IPS-11a (cell line): ENCODE data around the gene CTSF.

ENCODE experiments used
- H3K4me3 ChIP-seq: one replicate; pipeline ENCODE4 v1.5.1; 2013; ENCODE audit warnings: low read depth, low read length, control low read depth

Gene CTSF

GRCh38 chr11:66559866-66560676 is 8.3 kb downstream of the CTSF start:
- H3K4me3 ChIP-seq: no peak overlapping the region

DNA sequence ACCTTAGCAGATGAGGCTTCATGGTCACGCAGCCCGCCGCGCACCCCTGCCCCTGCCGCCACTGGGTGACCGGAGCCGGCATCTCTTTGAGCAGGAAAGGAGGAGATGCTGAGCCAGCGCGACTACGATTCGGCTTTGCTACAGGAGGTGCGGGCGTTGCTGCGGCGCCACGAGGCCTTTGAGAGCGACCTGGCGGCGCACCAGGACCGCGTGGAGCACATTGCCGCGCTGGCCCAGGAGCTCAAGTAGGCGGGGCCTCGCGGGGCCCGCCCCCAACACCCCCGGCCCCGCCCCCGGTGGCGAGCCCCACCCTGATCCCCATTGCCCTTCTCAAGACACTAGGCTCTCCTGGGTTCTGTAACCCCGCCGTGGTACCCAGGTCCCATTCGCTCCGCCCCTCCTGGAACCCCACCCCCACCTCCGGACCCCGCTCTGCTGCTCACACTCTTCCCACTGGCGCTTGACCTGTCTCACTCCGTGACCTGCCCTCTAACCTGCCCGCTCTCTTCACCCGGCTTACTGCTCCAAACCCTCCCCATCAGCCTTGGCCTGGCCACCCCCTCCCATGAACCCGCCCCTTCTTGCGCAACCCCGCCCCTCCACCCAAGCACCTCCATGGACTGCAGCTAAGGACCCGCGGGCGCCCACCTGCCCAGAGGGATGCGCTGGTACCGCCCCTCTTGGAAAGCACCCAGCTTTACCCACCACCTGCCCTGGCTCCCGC is 9.1 kb downstream of the CTSF start:
- no peak overlapping the region for H3K4me3 ChIP-seq

- H3K4me3 ChIP-seq: no peak overlapping the region
Observed at GRCh38 chr11:66557733-66558326, 10.6 kb downstream of the CTSF start.

GRCh38 chr11:66556086-66556485 is 12.3 kb downstream of the CTSF start:
- H3K4me3 ChIP-seq: no peak overlapping the region

GRCh38 chr11:66555416-66555815 is 13.0 kb downstream of the CTSF start:
- H3K4me3 ChIP-seq: no peak overlapping the region

GRCh38 chr11:66554602-66555001 is 13.8 kb downstream of the CTSF start:
- no peak overlapping the region for H3K4me3 ChIP-seq

DNA sequence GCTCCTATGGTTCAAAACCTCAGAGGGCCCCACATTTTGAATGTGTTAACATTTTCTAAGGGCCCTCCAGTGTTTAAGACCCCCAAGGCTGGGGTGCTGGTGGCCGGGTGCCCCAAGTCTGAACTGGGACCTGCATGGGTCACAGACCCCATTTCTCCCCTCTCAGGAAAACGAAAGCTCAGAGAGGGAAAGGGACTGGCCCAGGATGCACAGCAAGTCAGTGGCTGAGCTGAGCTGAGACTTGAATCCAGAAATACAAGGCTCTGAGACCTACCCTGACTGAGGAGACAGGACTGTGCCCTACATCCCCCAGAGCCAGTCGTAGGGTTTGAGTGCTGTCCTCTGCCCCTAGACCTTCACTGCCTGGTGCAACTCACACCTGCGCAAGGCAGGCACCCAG is 17.5 kb downstream of the CTSF start:
- H3K4me3 ChIP-seq: no peak overlapping the region

- H3K4me3 ChIP-seq: no peak overlapping the region
Observed at GRCh38 chr11:66549696-66550095, 18.7 kb downstream of the CTSF start.

DNA sequence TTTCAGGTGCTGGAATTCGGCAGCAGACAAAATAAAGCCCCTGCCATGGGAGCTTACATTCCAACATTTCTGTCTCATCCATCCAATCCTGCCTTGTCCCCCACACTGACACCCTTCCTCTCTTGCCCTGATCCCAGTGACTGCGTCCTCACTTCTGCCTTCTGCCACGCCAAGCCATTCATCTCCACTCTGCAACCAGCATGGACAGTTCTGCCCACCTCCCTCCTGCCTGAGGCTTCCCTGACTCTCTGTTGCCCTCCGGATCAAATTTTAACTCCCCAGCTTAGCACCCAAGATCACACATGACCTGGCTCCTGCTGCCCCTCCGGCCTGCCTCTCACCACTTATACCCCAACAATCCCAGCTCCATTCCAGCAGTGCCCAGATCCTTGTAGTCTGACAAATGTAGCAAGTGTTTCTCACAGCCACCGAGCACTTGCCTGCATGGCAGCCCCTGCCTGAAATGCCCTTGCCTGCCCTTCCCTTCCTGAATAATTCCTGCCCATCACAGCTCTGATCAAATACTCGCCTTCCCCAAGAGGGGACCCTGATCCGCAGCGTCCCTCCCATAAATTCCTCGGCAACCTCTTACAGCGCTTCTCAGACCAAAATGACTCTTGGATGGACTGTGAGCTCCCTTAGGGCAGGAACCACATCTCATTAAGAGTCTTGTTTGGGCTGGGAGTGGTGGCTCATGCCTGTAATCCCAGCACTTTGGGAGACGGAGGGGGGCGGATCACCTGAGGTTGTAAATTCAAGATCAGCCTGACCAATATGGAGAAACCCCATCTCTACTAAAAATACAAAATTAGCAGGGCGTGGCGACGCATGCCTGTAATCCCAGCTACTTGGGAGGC is 19.4 kb downstream of the CTSF start:
- no peak overlapping the region for H3K4me3 ChIP-seq

- H3K4me3 ChIP-seq: no peak overlapping the region
Observed at GRCh38 chr11:66548041-66548440, 20.4 kb downstream of the CTSF start.

DNA sequence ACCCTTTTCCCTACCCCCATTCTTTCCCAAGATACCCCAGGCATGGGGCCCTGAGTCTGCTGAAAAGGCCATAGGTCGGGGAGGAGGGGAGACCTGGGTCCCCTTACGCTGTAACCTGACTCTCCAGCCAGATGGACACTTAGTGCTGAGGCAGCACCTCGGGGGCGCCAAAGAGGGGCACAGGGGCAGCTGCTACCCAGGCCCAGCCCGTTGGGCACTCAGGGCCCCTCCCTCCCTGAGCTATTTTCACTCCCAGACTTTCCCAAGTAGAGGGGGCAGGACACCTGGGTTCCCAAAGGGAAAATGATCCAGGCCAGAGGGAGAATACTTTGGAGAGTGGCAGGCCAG is 20.8 kb downstream of the CTSF start:
- H3K4me3 ChIP-seq: no peak overlapping the region

- peak overlapping the region; percentile 1 for H3K4me3 ChIP-seq
Observed at GRCh38 chr11:66546966-66547661, 21.3 kb downstream of the CTSF start.

- peak within 1 kb of the TSS; percentile 78 for H3K4me3 ChIP-seq
Observed at GRCh38 chr11:66546368-66546965, 21.9 kb downstream of the CTSF start, which contains the start of gene ACTN3. Gene ACTN3, plus strand, starts transcription at chr11:66546903. Its CDS starts 35 bp downstream, at chr11:66546938.

GRCh38 chr11:66545701-66546367 is 22.6 kb downstream of the CTSF start, which contains the start of gene ZDHHC24:
Gene ZDHHC24, minus strand, starts transcription at chr11:66546048. Its CDS starts 45 bp downstream, at chr11:66546003.
- H3K4me3 ChIP-seq: peak within 1 kb of the TSS; percentile 78

DNA sequence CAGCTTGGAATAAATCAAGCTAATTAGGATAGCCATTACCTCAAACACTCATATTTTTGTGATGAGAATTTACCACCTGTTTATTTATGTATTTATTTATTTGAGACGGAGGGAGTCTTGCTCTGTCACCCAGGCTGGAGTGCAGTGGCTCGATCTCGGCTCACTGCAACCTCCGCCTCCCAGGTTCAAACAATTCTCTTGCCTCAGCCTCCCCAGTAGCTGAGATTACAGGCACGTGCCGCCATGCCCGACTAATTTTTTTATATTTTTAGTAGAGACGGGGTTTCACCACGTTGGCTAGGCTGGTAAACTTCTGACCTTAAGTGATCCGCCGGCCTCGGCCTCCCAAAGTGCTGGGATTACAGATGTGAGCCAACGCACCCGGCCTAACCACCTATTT is 23.5 kb downstream of the CTSF start:
- peak overlapping the region; percentile 78 for H3K4me3 ChIP-seq

DNA sequence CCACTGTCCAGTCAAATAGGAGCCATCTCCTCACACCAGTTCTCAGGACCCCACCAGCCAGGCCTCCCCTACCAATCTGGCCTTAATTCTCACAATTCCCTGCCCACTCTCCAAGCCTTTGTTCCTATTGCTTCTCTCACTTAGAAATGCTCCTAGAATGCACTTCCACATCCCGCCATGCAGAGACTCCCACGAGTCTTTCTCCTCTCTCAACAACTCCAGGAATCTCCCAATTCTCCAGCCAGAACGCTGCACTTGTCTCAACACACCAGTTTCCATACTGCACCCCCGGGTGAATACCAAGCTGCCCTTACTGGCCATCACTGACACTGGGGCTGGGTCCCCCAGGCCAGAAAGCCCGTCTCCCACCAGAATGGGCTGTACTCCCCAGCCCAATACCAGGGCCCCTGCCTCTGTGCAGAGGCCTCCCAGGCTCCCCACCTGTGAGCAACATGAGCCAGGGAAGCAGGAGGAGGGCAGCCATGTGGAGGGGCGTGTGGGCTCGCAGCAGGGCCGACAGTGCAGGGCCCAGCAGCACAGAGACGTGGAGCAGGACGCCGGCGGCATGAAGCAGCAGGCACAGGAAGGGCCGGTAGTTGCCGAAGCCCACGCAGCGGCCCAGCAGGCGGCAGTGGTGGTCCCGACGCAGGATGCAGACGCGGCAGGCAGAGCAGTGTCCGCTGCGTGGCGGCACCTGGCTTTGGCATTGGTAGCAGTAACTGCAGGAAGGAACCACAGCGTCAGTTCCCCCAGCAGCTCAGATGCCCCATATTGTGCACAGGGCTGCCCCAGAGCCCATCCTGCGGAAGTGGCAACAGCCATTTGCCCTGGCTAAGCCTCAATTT is 24.9 kb downstream of the CTSF start:
- no peak overlapping the region for H3K4me3 ChIP-seq

DNA sequence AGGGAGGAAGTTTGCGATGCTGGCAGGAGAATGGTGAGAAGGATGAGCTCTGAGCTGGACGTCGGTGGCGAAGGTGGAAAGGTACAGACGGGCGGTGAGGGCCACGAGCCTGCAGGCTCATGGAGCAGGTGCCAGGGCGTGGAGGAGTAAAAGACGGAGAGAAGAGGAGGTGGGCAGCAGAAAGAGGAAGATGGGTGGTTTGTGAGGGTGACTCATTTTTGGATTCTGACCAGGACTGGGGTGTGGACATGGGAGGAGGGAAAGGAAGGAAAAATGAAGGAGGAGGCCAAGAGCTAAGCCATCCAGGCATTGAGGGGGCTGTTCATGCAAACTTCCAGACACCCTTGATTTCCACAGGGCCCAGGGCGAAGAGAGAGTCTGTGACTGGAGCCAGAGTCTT is 26.0 kb downstream of the CTSF start:
- H3K4me3 ChIP-seq: no peak overlapping the region

DNA sequence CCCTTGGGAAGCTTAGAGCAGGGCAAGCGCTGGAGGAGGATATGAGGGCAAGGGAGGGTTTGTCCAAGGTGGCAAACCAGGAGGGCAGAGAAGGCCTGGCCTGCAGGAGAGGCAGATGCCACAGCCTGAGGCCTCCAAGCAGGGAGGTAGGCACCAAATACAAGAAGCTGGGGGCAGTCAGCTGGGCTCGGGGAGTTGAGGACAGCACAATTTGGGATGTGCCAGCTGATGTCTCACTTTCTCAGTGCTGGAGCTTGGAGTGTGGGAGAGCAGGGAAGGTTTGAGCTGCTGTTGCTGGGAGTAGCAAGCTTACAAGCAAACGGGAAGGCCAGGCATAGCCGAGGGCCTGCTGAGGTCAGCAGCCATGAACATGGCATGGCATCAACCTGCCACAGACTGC is 26.5 kb downstream of the CTSF start:
- no peak overlapping the region for H3K4me3 ChIP-seq
